Left lung (tissue), 14 donors: ENCODE results near the gene TUT1. TPM values are rescaled to one million over a fixed set of nuclear protein-coding genes. Genes with fewer than 3 reads are reported as not detected.
A peak's percentile ranks its signal among the peaks of the same experiment; 100 is the strongest.

Experiments
- ATAC-seq: fragments of 200-7000 bp; cut with Tn5 transposase; one replicate; pipeline ENCODE4 v1.9.1; 2020; ENCODE audit warnings: moderate library complexity
- DNase-seq, 4 donors: peaks; one replicate each; pipeline ENCODE4 v3.0.0-alpha.2; 2013 to 2020
- H3K27ac ChIP-seq, 2 donors: fragments of 200-600 bp; sonication (generic) in 1 of 2; one replicate each; pipeline versions ENCODE4 v1.5.0 to v1.8.0; 2020 to 2021
- H3K27me3 ChIP-seq, 2 donors: fragments of 200-600 bp; sonication (generic) in 1 of 2; one replicate each; pipeline versions ENCODE4 v1.5.0 to v1.8.0; 2020 to 2021
- H3K36me3 ChIP-seq, 2 donors: fragments of 200-600 bp; sonication (generic) in 1 of 2; one replicate each; pipeline versions ENCODE4 v1.5.0 to v1.8.0; 2020 to 2021
- H3K4me1 ChIP-seq, 2 donors: fragments of 200-600 bp; one replicate each; pipeline ENCODE4 v1.8.0; 2021
- H3K4me3 ChIP-seq, 2 donors: fragments of 200-600 bp; sonication (generic) in 1 of 2; one replicate each; pipeline versions ENCODE4 v1.5.0 to v1.8.0; 2020 to 2021; ENCODE audit warnings: mild to moderate bottlenecking in 1 of 2
- H3K9me3 ChIP-seq, 2 donors: fragments of 200-600 bp; sonication (generic) in 1 of 2; one replicate each; pipeline versions ENCODE4 v1.5.0 to v1.8.0; 2020 to 2021
- CTCF ChIP-seq, 2 donors: fragments of 200-600 bp; sonication (generic) in 1 of 2; IDR thresholded peaks; one replicate each; pipeline versions ENCODE4 v1.5.0 to v1.8.0; 2021; ENCODE audit warnings: antibody characterized with exemption in 2 of 2
- intact Hi-C, 2 donors: fragments of 100-400 bp; cut with DNase I; formaldehyde crosslinking; loops; one replicate each; pipeline versions ENCODE4 v1.11.2 to v1.14.2; 2022
- long read RNA-seq, 12 donors: library from polyadenylated mRNA in 2 of 12; unstranded in 2 of 12; transcript quantifications; one replicate each; pipeline ENCODE4 v2.0.0 and lab custom pipeline, GENCODE V29; 2019 to 2026
- polyA plus RNA-seq, 6 donors: library from polyadenylated mRNA; unstranded; fragments of 120-200 nt; gene quantifications; one replicate each; pipeline ENCODE4 v1.2.1, GENCODE V29; 2013; ENCODE audit not compliant: insufficient read length in 6 of 6
- total RNA-seq, 2 donors: library from RNA; stranded (reverse); fragmentation: NEBNext Ultra II Directional; extraction: Animal tissue kit (Norgen Biotek cat#: 25700); gene quantifications; one replicate each; pipeline ENCODE4 v1.2.1, GENCODE V29; 2021
- donor health status: DM: no; HTN: yes; CAD: no.
- donor health status: DM: no; HTN: no; CAD: no.

Gene TUT1
- total RNA-seq (10 to 100 TPM; 12.6 to 19.8 TPM), polyA plus RNA-seq (10 to 100 TPM; 21.9 to 27.8 (median 23.4) TPM)
- long read RNA-seq, donor 1, partial matches to known transcripts, result 0 of 3 reads
- long read RNA-seq, donor 1, other reads (novel, unspliced or antisense), result 0 of 3 reads
- long read RNA-seq, donor 2, partial matches to known transcripts, result 0 of 6 reads
- long read RNA-seq, donor 2, other reads (novel, unspliced or antisense), result 0 of 6 reads
- long read RNA-seq, donor 3, partial matches to known transcripts, result 0 of 1 reads
- long read RNA-seq, donor 3, other reads (novel, unspliced or antisense), result 0 of 1 reads
- long read RNA-seq, donor 4, partial matches to known transcripts, result 2 of 5 reads
- long read RNA-seq, donor 4, other reads (novel, unspliced or antisense), result 2 of 5 reads
- long read RNA-seq, donor 5, partial matches to known transcripts, result 0 of 4 reads
- long read RNA-seq, donor 5, other reads (novel, unspliced or antisense), result 0 of 4 reads
- long read RNA-seq, donor 6, result 0 reads
- long read RNA-seq, donor 7, partial matches to known transcripts, result 0 of 4 reads
- long read RNA-seq, donor 7, other reads (novel, unspliced or antisense), result 0 of 4 reads
- long read RNA-seq, donor 8, partial matches to known transcripts, result 0 of 5 reads
- long read RNA-seq, donor 8, other reads (novel, unspliced or antisense), result 0 of 5 reads
- long read RNA-seq, donor 9, result 0 reads
- long read RNA-seq, donor 10, partial matches to known transcripts, result 5 of 10 reads
- long read RNA-seq, donor 10, other reads (novel, unspliced or antisense), result 4 of 10 reads
- long read RNA-seq, donor 11, partial matches to known transcripts, result 0 of 3 reads
- long read RNA-seq, donor 11, other reads (novel, unspliced or antisense), result 0 of 3 reads
- long read RNA-seq, donor 12, partial matches to known transcripts, result 0 of 5 reads
- long read RNA-seq, donor 12, other reads (novel, unspliced or antisense), result 0 of 5 reads

- Histone ChIP-seq H3K27me3 (no peaks in the 10 kb centered on the region), H3K4me3 (peak within 1 kb of the TSS; percentile 52 to 75), H3K9me3 (no peaks in the 10 kb centered on the region), H3K27ac (peak within 1 kb of the TSS; percentile 89 to 93), H3K36me3 (peaks cover 0 to 52% of the 10 kb centered on the region in 2 donors), H3K4me1 (peaks cover 12 to 35% of the 10 kb centered on the region in 2 donors)
- intact Hi-C loops, result no loop called here
- DNase-seq, result peak; percentile 93 to 98 (median 96)
- ATAC-seq, result peak; percentile 96
- no peak for TF ChIP-seq CTCF (IDR thresholded peaks at IDR 0.05)
These were observed at the start of gene TUT1 for GRCh38 chr11:62591448-62592145. Gene TUT1 (minus strand): TSS chr11:62591523. CDS start chr11:62591485, 38 bp downstream.

- DNase-seq (no peak), ATAC-seq (no peak)
- TF ChIP-seq CTCF (IDR thresholded peaks at IDR 0.05), result no peak
These were observed 41.2 kb upstream of the TUT1 start for GRCh38 chr11:62632492-62632891.

GRCh38 chr11:62627713-62628112 lies 36.4 kb upstream of the TUT1 start:
- intact Hi-C loops, result no loop called here
- H3K27ac ChIP-seq, result no peak overlapping the region
- no peak overlapping the region for H3K4me3 ChIP-seq
- H3K27me3 ChIP-seq, result no peaks in the 10 kb centered on the region
- no peaks in the 10 kb centered on the region for H3K9me3 ChIP-seq
- peaks cover 8 to 82% of the 10 kb centered on the region in 2 donors for H3K36me3 ChIP-seq
- no peak for TF ChIP-seq CTCF (IDR thresholded peaks at IDR 0.05)
- peaks cover 0 to under 1% of the 10 kb centered on the region in 2 donors for H3K4me1 ChIP-seq
- ATAC-seq (no peak), DNase-seq (no peak)

More at GRCh38 chr11:62632492-62632891, 41.2 kb upstream of the TUT1 start:
- Histone ChIP-seq H3K4me3 (no peak overlapping the region), H3K36me3 (peaks cover 4 to 100% of the 10 kb centered on the region in 2 donors), H3K27ac (no peak overlapping the region), H3K27me3 (no peaks in the 10 kb centered on the region), H3K9me3 (no peaks in the 10 kb centered on the region), H3K4me1 (no peaks in the 10 kb centered on the region)
- intact Hi-C loops, result no loop called here

- no peaks in the 10 kb centered on the region for H3K9me3 ChIP-seq
- H3K4me3 ChIP-seq, result peak overlapping the region in 1 of 2 donors; percentile 82
- TF ChIP-seq CTCF (IDR thresholded peaks at IDR 0.05), result no peak
- no peaks in the 10 kb centered on the region for H3K27me3 ChIP-seq
- peak overlapping the region; percentile 90 to 92 for H3K27ac ChIP-seq
- peaks cover 11 to 27% of the 10 kb centered on the region in 2 donors for H3K4me1 ChIP-seq
- DNase-seq, result no peak
- no peak for ATAC-seq
- intact Hi-C loops, result no loop called here
- peaks cover 5 to 31% of the 10 kb centered on the region in 2 donors for H3K36me3 ChIP-seq
These were observed 31.3 kb upstream of the TUT1 start for GRCh38 chr11:62622476-62623089.
